BJ (cell line): ENCODE measurements around the gene FGGY. TPM values are rescaled to one million over a fixed set of nuclear protein-coding genes. Genes with fewer than 3 reads are reported as not detected.
"Not testable (repeated sequence)": the region's sequence is repeated elsewhere in the genome, so short reads cannot be mapped to it uniquely, and the experiment has no call there.

ENCODE experiments used
- CTCF ChIA-PET: fragments of 350-600 bp; formaldehyde crosslinking; extraction: SDS; loops from one replicate; lab custom pipeline; 2021; ENCODE audit warnings: antibody characterized with exemption, inconsistent platforms; lab: Yijun Ruan, JAX
- POLR2A ChIA-PET: fragments of 300-600 bp; sonication (Branson Sonifier 250); formaldehyde crosslinking; extraction: SDS; loops from one replicate; lab custom pipeline; 2021; ENCODE audit warnings: antibody characterized with exemption; lab: Charles Lee
- DNase-seq: peaks from one replicate; pipeline ENCODE4 v3.0.0-alpha.2; 2011; ENCODE audit warnings: low read depth
- H3K27me3 ChIP-seq: 2 replicates; pipeline ENCODE4 v1.6.0; 2011; ENCODE audit warnings: low read length; ENCODE audit not compliant: control insufficient read depth, insufficient read depth
- H3K36me3 ChIP-seq: 2 replicates; pipeline ENCODE4 v1.5.1; 2011; ENCODE audit warnings: low read length; ENCODE audit not compliant: control insufficient read depth, insufficient read depth
- H3K4me3 ChIP-seq: 2 replicates; pipeline ENCODE4 v1.5.1; 2011; ENCODE audit warnings: low read depth, mild to moderate bottlenecking, control low read depth, low read length
- CTCF ChIP-seq: IDR thresholded peaks from 2 replicates; pipeline ENCODE4 v1.5.1; 2011; ENCODE audit warnings: low read depth, mild to moderate bottlenecking, control low read depth, inconsistent platforms, low read length, moderate library complexity; ENCODE audit not compliant: insufficient read depth
- polyA plus RNA-seq: library from polyadenylated mRNA; depleted of rRNA; stranded (reverse); fragments of >200 nt; gene quantifications from 2 replicates; pipeline ENCODE4 v1.2.3, GENCODE V29; 2011

Gene FGGY
- polyA plus RNA-seq, 1 experiment = 9.9 TPM

- ChIA-PET POLR2A (no interaction called here), CTCF (interaction anchor here (1.4 kb wide), 1 partner anchor 56 kb away, joined by 3 read pairs; no protein-coding TSS in a partner anchor)
- no peak for TF ChIP-seq CTCF
- DNase-seq = no peak
- no peaks in the 10 kb centered on the region for H3K36me3 ChIP-seq
- H3K27me3 ChIP-seq = no peaks in the 10 kb centered on the region
- no peak overlapping the region for H3K4me3 ChIP-seq
These were observed 346.6 kb downstream of the FGGY start for GRCh38 chr1:59643526-59643925.

- no peak for TF ChIP-seq CTCF
- Histone ChIP-seq H3K27me3 (no peaks in the 10 kb centered on the region), H3K36me3 (no peaks in the 10 kb centered on the region), H3K4me3 (no peak overlapping the region)
- ChIA-PET POLR2A (no interaction called here), CTCF (interaction anchor here (0.6 to 1.2 kb wide), 2 partner anchors 10 to 29 kb away, joined by 3 read pairs; no protein-coding TSS in a partner anchor)
- peak; percentile 31 for DNase-seq
These were observed 349.0 kb downstream of the FGGY start for GRCh38 chr1:59645893-59646292.

GRCh38 chr1:59653142-59653958 is 356.5 kb downstream of the FGGY start:
- H3K36me3 ChIP-seq, CTCF ChIA-PET, H3K27me3 ChIP-seq, DNase-seq, H3K4me3 ChIP-seq: not testable (repeated sequence)
- POLR2A ChIA-PET = interaction anchor here (0.6 kb wide), 1 partner anchor 332 kb away, joined by 4 read pairs; no protein-coding TSS in a partner anchor

- no peak overlapping the region for H3K4me3 ChIP-seq
- POLR2A ChIA-PET = interaction anchor here (0.6 kb wide), 1 partner anchor 333 kb away, joined by 4 read pairs; no protein-coding TSS in a partner anchor
- TF ChIP-seq CTCF = no peak
- no peak for DNase-seq
- CTCF ChIA-PET = no interaction called here
- no peaks in the 10 kb centered on the region for H3K36me3 ChIP-seq
- H3K27me3 ChIP-seq = no peaks in the 10 kb centered on the region
These were observed 357.1 kb downstream of the FGGY start for GRCh38 chr1:59653968-59654367.

- ChIA-PET POLR2A (no interaction called here), CTCF (no interaction called here)
These were observed 361.1 kb downstream of the FGGY start for GRCh38 chr1:59657873-59658465.

More at GRCh38 chr1:59657873-59658465, 361.1 kb downstream of the FGGY start:
- no peak overlapping the region for H3K4me3 ChIP-seq
- H3K27me3 ChIP-seq = no peaks in the 10 kb centered on the region
- no peak for DNase-seq
- H3K36me3 ChIP-seq = no peaks in the 10 kb centered on the region
- TF ChIP-seq CTCF = no peak
